Endothelial cell of umbilical vein (primary cell): ENCODE results near the gene AP4M1. TPM values are rescaled to one million over a fixed set of nuclear protein-coding genes. Genes with fewer than 3 reads are reported as not detected.

Experiments used
- BruUV-seq: library from RNA; stranded (reverse); fragments of 400-500 nt; replicated peaks from 2 replicates; lab custom pipeline; 2021; lab: Mats Ljungman, UMichigan
- CTCF ChIA-PET: fragments of 300-600, 350-600 bp; sonication (Branson Sonifier 250); formaldehyde crosslinking; loops from one replicate; lab custom pipeline; 2021; ENCODE audit warnings: antibody characterized with exemption, inconsistent platforms; lab: Charles Lee
- POLR2A ChIA-PET: fragments of 300-600, 350-600 bp; sonication (Branson Sonifier 250); formaldehyde crosslinking; loops from one replicate; lab custom pipeline; 2021; ENCODE audit warnings: antibody characterized with exemption, inconsistent platforms; lab: Charles Lee
- DNase-seq: peaks from one replicate; pipeline ENCODE4 v3.0.0-alpha.2; 2011; ENCODE audit warnings: low read depth, low spot score
- FAIRE-seq: peaks from 2 replicates; lab custom pipeline; 2011; peaks lifted over from hg19 to GRCh38; lab: Jason Lieb, UNC
- H2AFZ ChIP-seq: 2 replicates; pipeline ENCODE4 v1.6.0; 2012; ENCODE audit warnings: low read depth, low read length, control low read depth, inconsistent platforms
- H3K27ac ChIP-seq: 2 replicates; pipeline ENCODE4 v1.5.1; 2011; ENCODE audit warnings: low read depth, mild to moderate bottlenecking, control low read depth, low read length, moderate library complexity; ENCODE audit not compliant: insufficient read depth
- H3K27me3 ChIP-seq, 2 experiments: 2 replicates each; pipeline versions ENCODE4 v1.6.0 to v1.6.1; 2011; ENCODE audit warnings: low read length in 2 of 2, mixed read lengths in 1 of 2; ENCODE audit not compliant: control insufficient read depth in 2 of 2, insufficient read depth in 2 of 2
- H3K36me3 ChIP-seq, 2 experiments: 2 replicates in 1 of 2; 3 replicates in 1 of 2; pipeline ENCODE4 v1.5.1; 2011; ENCODE audit warnings: low read length in 2 of 2, mild to moderate bottlenecking in 1 of 2, moderate library complexity in 1 of 2; ENCODE audit not compliant: control insufficient read depth in 2 of 2, insufficient read depth in 2 of 2; ENCODE audit errors: extremely low read depth in 1 of 2
- H3K4me1 ChIP-seq: 3 replicates; pipeline ENCODE4 v1.5.1; 2011; ENCODE audit warnings: mild to moderate bottlenecking, low read length; ENCODE audit not compliant: control insufficient read depth, insufficient read depth; ENCODE audit errors: extremely low read depth
- H3K4me2 ChIP-seq: 2 replicates; pipeline ENCODE4 v1.6.1; 2011; ENCODE audit warnings: low read length, control low read depth, mixed read lengths; ENCODE audit not compliant: insufficient read depth
- H3K4me3 ChIP-seq, 3 experiments: fragments of 200-600 bp in 1 of 3; sonication (generic), shearing (Covaris generic) in 1 of 3; replicated peaks in 1 of 3; 2 replicates each; pipeline ENCODE4 v1.5.1; 2011 to 2016; ENCODE audit warnings: control low read depth in 3 of 3, low read length in 3 of 3, mild to moderate bottlenecking in 2 of 3, inconsistent platforms in 1 of 3, low read depth in 1 of 3, moderate library complexity in 1 of 3; ENCODE audit not compliant: insufficient read depth in 1 of 3
- H3K79me2 ChIP-seq: 2 replicates; pipeline ENCODE4 v1.6.0; 2012; ENCODE audit warnings: low read length, inconsistent platforms; ENCODE audit not compliant: control insufficient read depth, insufficient read depth
- H3K9ac ChIP-seq: replicated peaks from 2 replicates; pipeline ENCODE3; 2011; ENCODE audit warnings: low read length, control low read depth; ENCODE audit not compliant: insufficient read depth; ENCODE audit errors: extremely low read depth
- H3K9me1 ChIP-seq: replicated peaks from 3 replicates; pipeline ENCODE4 v1.6.0; 2011; ENCODE audit warnings: mild to moderate bottlenecking, low read length; ENCODE audit not compliant: control insufficient read depth, insufficient read depth; ENCODE audit errors: extremely low read depth
- H3K9me3 ChIP-seq: replicated peaks from 2 replicates; pipeline ENCODE4 v1.5.1; 2012; ENCODE audit warnings: low read length, inconsistent platforms; ENCODE audit not compliant: control insufficient read depth, insufficient read depth
- H4K20me1 ChIP-seq: replicated peaks from 2 replicates; pipeline ENCODE3; 2011; ENCODE audit warnings: mild to moderate bottlenecking, low read length; ENCODE audit not compliant: control insufficient read depth, insufficient read depth; ENCODE audit errors: extremely low read depth
- EZH2 ChIP-seq: IDR thresholded peaks from 2 replicates; pipeline ENCODE4 v1.6.1; 2012; ENCODE audit warnings: borderline replicate concordance, low read depth, mild to moderate bottlenecking, moderate library complexity, low read length, inconsistent platforms; ENCODE audit not compliant: severe bottlenecking
- FOS ChIP-seq: IDR thresholded peaks from 2 replicates; pipeline ENCODE4 v1.6.1; 2011; ENCODE audit warnings: mild to moderate bottlenecking, low read length, moderate library complexity, borderline replicate concordance; ENCODE audit not compliant: insufficient read depth
- JUN ChIP-seq: IDR thresholded peaks from 2 replicates; pipeline ENCODE4 v1.6.1; 2011; ENCODE audit warnings: borderline replicate concordance, low read depth; ENCODE audit not compliant: insufficient read length, insufficient read depth
- MAX ChIP-seq: IDR thresholded peaks from 2 replicates; pipeline ENCODE4 v1.6.1; 2011; ENCODE audit not compliant: insufficient read depth, insufficient read length
- POLR2A ChIP-seq: IDR thresholded peaks from 2 replicates; pipeline ENCODE4 v1.6.1; 2012; ENCODE audit warnings: low read depth, mild to moderate bottlenecking, control low read depth, low read length
- POLR2AphosphoS5 ChIP-seq: IDR thresholded peaks from 2 replicates; pipeline ENCODE4 v1.6.1; 2012; ENCODE audit warnings: low read depth, mild to moderate bottlenecking, control low read depth, low read length, moderate library complexity; ENCODE audit not compliant: insufficient read depth
- dilution Hi-C: fragments of 300-500 bp; cut with MboI; formaldehyde crosslinking; loops from one replicate; pipeline ENCODE4 v1.15.0; 2019; ENCODE audit warnings: low sequenced_read_pairs; ENCODE audit not compliant: extremely low pct_ligation_motif_present
- intact Hi-C: fragments of 100-400 bp; cut with micrococcal nuclease; formaldehyde crosslinking; loops from one replicate; pipeline ENCODE4 v1.10.0; 2022
- polyA plus RNA-seq, 4 experiments: library from polyadenylated mRNA; depleted of rRNA in 3 of 4; stranded (reverse) in 3 of 4; unstranded in 1 of 4; fragments of >200 nt; gene quantifications; 2 replicates each; pipeline versions ENCODE4 v1.2.1 to v1.2.3, GENCODE V29; 2011 to 2012; ENCODE audit warnings: missing spikeins in 1 of 4
- total RNA-seq: library from RNA; stranded (reverse); gene quantifications from 2 replicates; pipeline ENCODE4 v1.2.3, GENCODE V29; 2021
- TF ChIP-seq, protein P1 (sequence below), 2 donors: IDR thresholded peaks; 1 replicate in 1 of 2; 2 replicates in 1 of 2; pipeline ENCODE4 v1.5.1; 2011; ENCODE audit warnings: low read length in 2 of 2, mild to moderate bottlenecking in 2 of 2, moderate library complexity in 2 of 2, control low read depth in 1 of 2, inconsistent platforms in 1 of 2, low read depth in 1 of 2; ENCODE audit not compliant: insufficient read depth in 1 of 2; ENCODE audit errors: extremely low read depth in 1 of 2

The AP4M1 gene
- total and polyA plus RNA-seq, 2 donors (not counting 3 experiments of a cell fraction or from before 2014, with no cell fraction given), result 20.5 to 27.4 TPM

- peaks cover 18 to 20% of the 10 kb centered on the region in 2 experiments for H3K36me3 ChIP-seq
- no peaks in the 10 kb centered on the region for H3K4me1 ChIP-seq
- ChIA-PET CTCF (interaction anchor here (1.2 to 1.5 kb wide), 4 partner anchors 10 to 69 kb away, joined by 3 to 6 read pairs (median 4); partner anchors contain the start of gene ZSCAN21), POLR2A (no interaction called here)
- FAIRE-seq (no peak), DNase-seq (no peak)
- no peak overlapping the region for H3K27ac ChIP-seq
- H4K20me1 ChIP-seq, result no peaks in the 10 kb centered on the region
- H3K4me3 ChIP-seq, result no peak overlapping the region
- no TSS peak for BruUV-seq
- TF ChIP-seq EZH2 (no peak), POLR2A (no peak), POLR2AphosphoS5 (no peak), FOS (no peak), MAX (no peak), JUN (no peak)
- TF ChIP-seq, protein P1, sequence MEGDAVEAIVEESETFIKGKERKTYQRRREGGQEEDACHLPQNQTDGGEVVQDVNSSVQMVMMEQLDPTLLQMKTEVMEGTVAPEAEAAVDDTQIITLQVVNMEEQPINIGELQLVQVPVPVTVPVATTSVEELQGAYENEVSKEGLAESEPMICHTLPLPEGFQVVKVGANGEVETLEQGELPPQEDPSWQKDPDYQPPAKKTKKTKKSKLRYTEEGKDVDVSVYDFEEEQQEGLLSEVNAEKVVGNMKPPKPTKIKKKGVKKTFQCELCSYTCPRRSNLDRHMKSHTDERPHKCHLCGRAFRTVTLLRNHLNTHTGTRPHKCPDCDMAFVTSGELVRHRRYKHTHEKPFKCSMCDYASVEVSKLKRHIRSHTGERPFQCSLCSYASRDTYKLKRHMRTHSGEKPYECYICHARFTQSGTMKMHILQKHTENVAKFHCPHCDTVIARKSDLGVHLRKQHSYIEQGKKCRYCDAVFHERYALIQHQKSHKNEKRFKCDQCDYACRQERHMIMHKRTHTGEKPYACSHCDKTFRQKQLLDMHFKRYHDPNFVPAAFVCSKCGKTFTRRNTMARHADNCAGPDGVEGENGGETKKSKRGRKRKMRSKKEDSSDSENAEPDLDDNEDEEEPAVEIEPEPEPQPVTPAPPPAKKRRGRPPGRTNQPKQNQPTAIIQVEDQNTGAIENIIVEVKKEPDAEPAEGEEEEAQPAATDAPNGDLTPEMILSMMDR (IDR thresholded peaks at IDR 0.05; ENCODE audit: extremely low read depth in 1 of 2, insufficient read depth in 1 of 2, low read depth in 1 of 2, low read length in 2 of 2), result no peak
- dilution Hi-C loops (no loop called here), intact Hi-C loops (no loop called here)
- no peaks in the 10 kb centered on the region for H3K27me3 ChIP-seq
- no peak overlapping the region for H3K4me2 ChIP-seq
- no peak overlapping the region for H2AFZ ChIP-seq
- no peak overlapping the region for H3K9ac ChIP-seq
- no peaks in the 10 kb centered on the region for H3K79me2 ChIP-seq
- no peaks in the 10 kb centered on the region for H3K9me1 ChIP-seq
- no peaks in the 10 kb centered on the region for H3K9me3 ChIP-seq
Measured at GRCh38 chr7:100059251-100059739, 42.1 kb upstream of the AP4M1 start.
